ENCODE data around the gene SCGB1C2. TPM values are rescaled to one million over a fixed set of nuclear protein-coding genes. Genes with fewer than 3 reads are reported as not detected.
"Not testable (repeated sequence)": the region's sequence is repeated elsewhere in the genome, so short reads cannot be mapped to it uniquely, and the experiment has no call there.

SCGB1C2 gene
- total and polyA plus RNA-seq, 7 donors = not detected

DNA sequence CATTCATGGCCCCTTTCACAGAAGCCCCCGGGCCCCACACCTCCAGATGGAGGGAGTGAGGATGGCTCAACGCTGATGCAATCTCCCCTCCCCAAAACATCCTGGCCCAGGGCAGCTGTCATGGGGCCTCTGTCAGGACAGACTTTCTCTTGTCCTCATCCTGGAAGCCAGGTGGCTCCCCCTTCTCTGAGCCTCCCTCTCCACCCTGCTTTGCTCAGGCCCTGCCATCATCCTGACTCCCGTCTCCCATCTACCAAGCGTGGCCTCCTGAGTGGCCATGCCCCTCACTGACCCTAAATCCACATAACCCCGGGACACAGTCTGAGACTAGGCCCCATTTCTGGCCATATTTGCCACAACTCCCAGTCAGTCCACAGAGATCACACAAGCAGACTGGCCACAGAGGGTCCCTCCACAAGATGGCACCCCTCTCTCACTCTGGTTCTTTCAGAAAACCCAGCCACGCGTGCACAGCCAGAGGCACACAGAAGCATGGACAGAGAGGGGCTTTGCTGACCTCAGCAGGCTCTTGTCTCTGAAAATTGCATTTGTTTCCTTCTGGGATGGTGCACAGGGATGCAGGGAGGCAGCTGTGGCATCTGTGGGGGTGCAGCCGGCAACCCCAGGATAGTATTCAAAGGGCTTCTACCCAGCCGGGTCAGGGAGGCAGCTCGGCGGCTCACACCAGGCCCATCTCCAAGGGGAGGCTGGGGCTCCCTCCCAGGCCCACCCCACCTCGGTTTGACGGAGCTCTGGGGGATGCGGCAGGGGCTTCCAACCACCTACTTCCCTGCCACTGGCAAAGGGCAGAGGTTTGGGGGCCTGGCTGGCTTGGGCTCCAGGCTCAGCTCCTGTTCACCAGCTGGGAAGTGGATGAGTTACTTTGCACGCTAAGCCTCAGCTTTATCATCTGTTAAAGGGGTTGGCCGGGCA lies 27.2 kb downstream of the SCGB1C2 start:
- no peaks in the 10 kb centered on the region for H3K4me1 ChIP-seq
- H3K27ac ChIP-seq = no peak overlapping the region
- intact Hi-C loops (cut with DNase I) = loop anchor here in 1 of 2 donors (2.0 kb wide), 1 partner anchor 222 kb away; no protein-coding TSS in a partner anchor
- H3K4me3 ChIP-seq = no peak overlapping the region
- H3K27me3 ChIP-seq (ENCODE audit: insufficient read depth in 3 of 3, low read length in 2 of 3) = no peaks in the 10 kb centered on the region
- WGBS, 3 donors = 58 to 66% (median 59%) methylated on average over 16 of the region's 16 CpGs
- no peaks in the 10 kb centered on the region for H3K9me3 ChIP-seq
- H3K36me3 ChIP-seq (ENCODE audit: insufficient read depth in 1 of 2, low read depth in 1 of 2) = no peaks in the 10 kb centered on the region
- peak; percentile 46 to 76 (median 64) for ATAC-seq
- DNase-seq = no peak
- TF ChIP-seq, protein P1, sequence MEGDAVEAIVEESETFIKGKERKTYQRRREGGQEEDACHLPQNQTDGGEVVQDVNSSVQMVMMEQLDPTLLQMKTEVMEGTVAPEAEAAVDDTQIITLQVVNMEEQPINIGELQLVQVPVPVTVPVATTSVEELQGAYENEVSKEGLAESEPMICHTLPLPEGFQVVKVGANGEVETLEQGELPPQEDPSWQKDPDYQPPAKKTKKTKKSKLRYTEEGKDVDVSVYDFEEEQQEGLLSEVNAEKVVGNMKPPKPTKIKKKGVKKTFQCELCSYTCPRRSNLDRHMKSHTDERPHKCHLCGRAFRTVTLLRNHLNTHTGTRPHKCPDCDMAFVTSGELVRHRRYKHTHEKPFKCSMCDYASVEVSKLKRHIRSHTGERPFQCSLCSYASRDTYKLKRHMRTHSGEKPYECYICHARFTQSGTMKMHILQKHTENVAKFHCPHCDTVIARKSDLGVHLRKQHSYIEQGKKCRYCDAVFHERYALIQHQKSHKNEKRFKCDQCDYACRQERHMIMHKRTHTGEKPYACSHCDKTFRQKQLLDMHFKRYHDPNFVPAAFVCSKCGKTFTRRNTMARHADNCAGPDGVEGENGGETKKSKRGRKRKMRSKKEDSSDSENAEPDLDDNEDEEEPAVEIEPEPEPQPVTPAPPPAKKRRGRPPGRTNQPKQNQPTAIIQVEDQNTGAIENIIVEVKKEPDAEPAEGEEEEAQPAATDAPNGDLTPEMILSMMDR (IDR thresholded peaks at IDR 0.05) = peak; percentile 44

DNA sequence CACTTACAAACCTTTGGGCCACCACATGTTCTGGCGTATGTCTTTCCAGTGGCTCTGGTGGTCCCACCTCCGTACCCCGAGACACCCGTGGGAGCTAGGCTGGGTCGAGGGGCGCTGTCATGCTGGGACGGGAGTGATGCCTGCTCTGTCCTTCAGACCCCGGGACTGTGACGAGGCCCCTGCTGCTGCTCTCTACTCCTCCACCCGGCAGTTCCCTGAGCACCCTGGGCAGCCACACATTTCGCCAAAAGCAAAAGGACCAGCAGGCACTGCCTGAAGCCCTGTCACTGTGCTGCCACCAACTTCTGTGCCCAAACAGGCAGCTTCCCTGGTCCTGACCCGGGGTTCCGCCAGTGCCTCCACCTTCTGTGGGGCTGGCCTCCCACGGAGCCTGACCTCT lies 28.6 kb downstream of the SCGB1C2 start:
- TF ChIP-seq, protein P1 (IDR thresholded peaks at IDR 0.05) = no peak
- no peak for ATAC-seq
- Histone ChIP-seq H3K9me3 (no peaks in the 10 kb centered on the region), H3K27me3 (ENCODE audit: insufficient read depth in 3 of 3, low read length in 2 of 3) (no peaks in the 10 kb centered on the region), H3K27ac (no peak overlapping the region), H3K4me3 (no peak overlapping the region), H3K4me1 (no peaks in the 10 kb centered on the region), H3K36me3 (ENCODE audit: insufficient read depth in 1 of 2, low read depth in 1 of 2) (no peaks in the 10 kb centered on the region)
- 88 to 92% (median 91%) methylated on average over 14 of the region's 14 CpGs for WGBS, 3 donors
- DNase-seq = no peak
- intact Hi-C loops (cut with DNase I) = loop anchor here in 1 of 2 donors (2.0 kb wide), 1 partner anchor 221 kb away; no protein-coding TSS in a partner anchor

DNA sequence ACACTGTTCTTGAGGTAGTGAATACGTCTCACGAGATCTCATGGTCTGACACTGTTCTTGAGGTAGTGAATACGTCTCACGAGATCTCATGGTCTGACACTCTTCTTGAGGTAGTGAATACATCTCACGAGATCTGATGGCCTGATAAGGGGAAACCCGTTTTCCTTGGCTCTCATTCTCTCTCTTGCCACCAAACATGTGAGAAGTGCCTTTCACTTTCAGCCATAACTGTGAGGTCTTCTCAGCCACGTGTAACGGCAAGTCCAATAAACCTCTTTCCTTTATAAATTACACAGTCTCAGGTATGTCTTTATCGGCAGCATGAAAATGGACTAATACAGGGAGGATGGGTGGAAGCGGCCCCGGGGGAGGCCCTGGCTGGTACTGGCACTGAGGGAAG lies 31.2 kb downstream of the SCGB1C2 start:
- H3K27ac ChIP-seq; intact Hi-C loops (cut with DNase I); DNase-seq; H3K36me3 ChIP-seq (ENCODE audit: insufficient read depth in 1 of 2, low read depth in 1 of 2); H3K4me3 ChIP-seq; ATAC-seq; H3K27me3 ChIP-seq (ENCODE audit: insufficient read depth in 3 of 3, low read length in 2 of 3); H3K4me1 ChIP-seq; H3K9me3 ChIP-seq: not testable (repeated sequence)
- 79 to 86% (median 82%) methylated on average over 9 of the region's 11 CpGs for WGBS, 3 donors

DNA sequence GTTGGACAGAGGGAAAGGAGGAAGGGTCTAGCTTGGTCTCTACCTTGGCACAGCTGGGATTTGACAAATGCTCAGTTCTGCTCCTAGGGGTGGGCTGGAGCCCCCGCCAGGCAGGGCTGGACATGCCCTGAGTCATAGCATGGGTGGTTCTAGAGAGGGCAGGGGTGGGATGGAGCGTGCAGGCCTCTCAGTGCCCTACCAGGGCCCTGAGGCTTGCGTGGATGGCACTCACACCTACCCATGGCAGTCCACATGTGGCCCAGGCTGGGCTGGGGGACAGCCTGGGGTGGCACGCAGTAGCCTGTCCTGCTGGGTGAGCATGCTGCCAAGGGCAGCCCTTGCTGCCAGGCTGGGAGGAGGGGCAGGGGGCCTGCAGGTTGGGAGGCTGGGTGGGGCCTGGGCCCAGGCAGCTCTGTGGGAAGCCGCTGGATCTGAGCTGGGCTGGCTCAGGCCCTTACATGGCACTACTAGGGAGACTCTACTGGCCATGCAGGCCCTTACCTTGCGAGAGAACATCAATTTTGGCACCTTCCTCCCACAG lies 32.8 kb downstream of the SCGB1C2 start:
- intact Hi-C loops (cut with DNase I) = no loop called here

DNA sequence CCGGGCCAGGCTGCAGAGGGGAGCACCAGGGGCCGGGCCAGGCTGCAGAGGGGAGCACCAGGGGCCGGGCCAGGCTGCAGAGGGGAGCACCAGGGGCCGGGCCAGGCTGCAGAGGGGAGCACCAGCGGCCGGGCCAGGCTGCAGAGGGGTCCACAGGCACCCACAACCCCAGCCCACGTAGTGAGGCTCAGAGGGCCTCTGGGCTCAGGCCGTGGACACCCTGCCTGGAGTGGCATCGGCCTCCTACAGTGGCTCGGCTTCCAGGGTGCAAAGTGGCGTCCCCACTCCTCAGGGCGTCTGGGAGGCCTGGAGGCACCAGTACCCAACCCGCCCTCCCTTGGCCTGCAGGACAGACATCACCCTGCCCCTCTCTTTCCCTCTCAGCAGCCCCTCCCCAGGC lies 34.5 kb downstream of the SCGB1C2 start:
- H3K27ac ChIP-seq = no peak overlapping the region
- intact Hi-C loops (cut with DNase I) = no loop called here
- ATAC-seq (no peak), DNase-seq (peak in 1 of 2 donors; percentile 7)
- no peaks in the 10 kb centered on the region for H3K36me3 ChIP-seq (ENCODE audit: insufficient read depth in 1 of 2, low read depth in 1 of 2)
- WGBS, 3 donors = 91 to 100% (median 95%) methylated on average over 9 to 12 of the region's 13 CpGs
- H3K4me3 ChIP-seq = no peak overlapping the region
- no peaks in the 10 kb centered on the region for H3K9me3 ChIP-seq
- no peaks in the 10 kb centered on the region for H3K4me1 ChIP-seq
- H3K27me3 ChIP-seq (ENCODE audit: insufficient read depth in 3 of 3, low read length in 2 of 3) = no peaks in the 10 kb centered on the region
- TF ChIP-seq, protein P1 (IDR thresholded peaks at IDR 0.05) = no peak

More for the DNA sequence above, 32.8 kb downstream of the SCGB1C2 start:
- DNase-seq = peak; percentile 6 to 49
- ATAC-seq = no peak
- no peaks in the 10 kb centered on the region for H3K36me3 ChIP-seq (ENCODE audit: insufficient read depth in 1 of 2, low read depth in 1 of 2)
- WGBS, 3 donors = 87 to 92% (median 88%) methylated on average over 6 of the region's 6 CpGs
- TF ChIP-seq, protein P1 (IDR thresholded peaks at IDR 0.05) = no peak
- no peak overlapping the region for H3K27ac ChIP-seq
- H3K4me1 ChIP-seq = no peaks in the 10 kb centered on the region
- no peaks in the 10 kb centered on the region for H3K9me3 ChIP-seq
- H3K27me3 ChIP-seq (ENCODE audit: insufficient read depth in 3 of 3, low read length in 2 of 3) = no peaks in the 10 kb centered on the region
- H3K4me3 ChIP-seq = no peak overlapping the region
